ENCODE measurements around the gene ATP7B.
A peak's percentile ranks its signal among the peaks of the same experiment; 100 is the strongest.

The ATP7B gene

DNA sequence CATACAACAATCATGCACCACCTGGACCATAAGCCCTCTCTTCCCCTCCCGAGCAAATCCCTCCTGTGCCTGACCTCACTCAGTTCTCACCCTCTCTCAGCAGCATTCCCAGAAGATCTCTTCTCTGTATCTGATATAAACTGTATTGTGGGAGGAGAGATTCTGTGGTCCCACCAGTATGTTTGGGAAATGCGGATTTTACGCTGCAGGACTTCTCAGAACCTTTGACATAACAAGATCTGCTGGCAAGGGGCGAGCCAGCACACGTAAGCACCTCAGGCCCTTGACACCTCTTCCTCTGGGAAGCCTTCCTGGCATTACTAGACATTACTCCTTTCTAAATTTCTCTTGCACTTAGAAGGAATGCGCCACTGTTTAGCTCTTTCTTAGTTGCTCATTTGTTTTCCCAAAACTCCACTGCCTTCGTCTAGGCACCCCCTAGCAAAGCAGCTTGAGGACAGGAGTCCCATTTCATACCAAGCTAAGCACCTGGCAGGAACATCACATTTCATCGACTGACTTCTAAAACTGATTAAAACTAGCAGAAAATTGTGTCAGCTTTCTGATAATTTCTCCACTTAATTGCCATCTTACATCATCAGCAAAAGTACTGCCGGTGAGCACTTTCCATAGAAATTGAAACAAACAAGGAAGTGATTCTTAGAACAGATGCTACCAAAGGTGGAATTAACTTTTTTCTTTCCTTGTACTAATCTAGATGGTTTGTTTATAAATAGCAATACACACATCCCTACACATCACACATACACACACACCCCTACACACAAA lies 86.3 kb downstream of the ATP7B start:
- DNase-seq, result no peak
- no peaks in the 10 kb centered on the region for H4K20me1 ChIP-seq (ENCODE audit: insufficient read depth, low read length)
- no peaks in the 10 kb centered on the region for H3K79me2 ChIP-seq (ENCODE audit: low read length)
- no peak overlapping the region for H3K4me2 ChIP-seq (ENCODE audit: low read depth, low read length)
- H3K9me3 ChIP-seq (replicated peaks; ENCODE audit: insufficient read depth, low read length), result no peaks in the 10 kb centered on the region
- H3K9me2 ChIP-seq (replicated peaks; ENCODE audit: insufficient read depth, low read length), result no peaks in the 10 kb centered on the region
- no peak overlapping the region for H3K9ac ChIP-seq (ENCODE audit: low read length)
- no peaks in the 10 kb centered on the region for H3K36me3 ChIP-seq (replicated peaks; ENCODE audit: insufficient read depth, low read length)
- no peaks in the 10 kb centered on the region for H3K27me3 ChIP-seq (replicated peaks; ENCODE audit: insufficient read depth, low read length)
- H3K27ac ChIP-seq (ENCODE audit: low read length), result no peak overlapping the region
- no peak overlapping the region for H3K4me3 ChIP-seq (ENCODE audit: low read length)
- TF ChIP-seq EZH2 (optimal IDR thresholded peaks at IDR 0.05; ENCODE audit: low read depth, low read length) (no peak), EZH2phosphoT487 (IDR thresholded peaks at IDR 0.05; ENCODE audit: low read length) (no peak)
- TF ChIP-seq, protein P1, sequence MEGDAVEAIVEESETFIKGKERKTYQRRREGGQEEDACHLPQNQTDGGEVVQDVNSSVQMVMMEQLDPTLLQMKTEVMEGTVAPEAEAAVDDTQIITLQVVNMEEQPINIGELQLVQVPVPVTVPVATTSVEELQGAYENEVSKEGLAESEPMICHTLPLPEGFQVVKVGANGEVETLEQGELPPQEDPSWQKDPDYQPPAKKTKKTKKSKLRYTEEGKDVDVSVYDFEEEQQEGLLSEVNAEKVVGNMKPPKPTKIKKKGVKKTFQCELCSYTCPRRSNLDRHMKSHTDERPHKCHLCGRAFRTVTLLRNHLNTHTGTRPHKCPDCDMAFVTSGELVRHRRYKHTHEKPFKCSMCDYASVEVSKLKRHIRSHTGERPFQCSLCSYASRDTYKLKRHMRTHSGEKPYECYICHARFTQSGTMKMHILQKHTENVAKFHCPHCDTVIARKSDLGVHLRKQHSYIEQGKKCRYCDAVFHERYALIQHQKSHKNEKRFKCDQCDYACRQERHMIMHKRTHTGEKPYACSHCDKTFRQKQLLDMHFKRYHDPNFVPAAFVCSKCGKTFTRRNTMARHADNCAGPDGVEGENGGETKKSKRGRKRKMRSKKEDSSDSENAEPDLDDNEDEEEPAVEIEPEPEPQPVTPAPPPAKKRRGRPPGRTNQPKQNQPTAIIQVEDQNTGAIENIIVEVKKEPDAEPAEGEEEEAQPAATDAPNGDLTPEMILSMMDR (IDR thresholded peaks at IDR 0.05; ENCODE audit: low read length), result no peak
- no peaks in the 10 kb centered on the region for H3F3A ChIP-seq (ENCODE audit: insufficient read depth, low read length)
- no peak overlapping the region for H2AFZ ChIP-seq (ENCODE audit: low read length)
- no peaks in the 10 kb centered on the region for H3K4me1 ChIP-seq (ENCODE audit: low read length)

DNA sequence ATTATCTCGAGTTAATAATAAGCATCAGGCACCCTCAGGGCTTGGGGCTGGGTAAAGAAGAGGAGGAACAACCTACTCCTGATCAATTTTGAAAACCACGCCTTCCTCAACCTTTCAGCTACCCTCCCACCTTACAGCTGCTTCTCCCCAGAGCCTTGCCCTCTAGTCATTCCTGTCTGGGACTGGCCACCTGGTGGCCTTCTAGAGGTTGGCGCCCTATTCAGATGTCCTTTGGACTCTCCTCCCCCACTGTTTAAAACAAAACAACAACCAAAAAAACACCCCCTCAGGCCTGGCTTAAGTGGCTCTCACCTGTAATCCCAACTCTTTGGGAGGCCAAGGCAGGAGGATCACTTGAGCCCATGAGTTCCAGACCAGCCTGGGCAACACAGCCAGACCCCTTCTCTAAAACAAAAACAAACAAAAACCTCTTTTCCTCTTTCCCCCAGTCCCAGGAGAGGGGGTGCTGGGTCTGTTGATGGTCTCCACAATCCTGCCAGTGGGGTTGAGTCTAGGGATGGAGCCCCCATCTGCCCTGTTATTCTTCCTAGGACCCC lies 87.2 kb downstream of the ATP7B start:
- Histone ChIP-seq H3K9me3 (replicated peaks; ENCODE audit: insufficient read depth, low read length) (no peaks in the 10 kb centered on the region), H3K4me2 (ENCODE audit: low read depth, low read length) (no peak overlapping the region), H3K4me1 (ENCODE audit: low read length) (no peaks in the 10 kb centered on the region), H3K9me2 (replicated peaks; ENCODE audit: insufficient read depth, low read length) (no peaks in the 10 kb centered on the region), H3F3A (ENCODE audit: insufficient read depth, low read length) (no peaks in the 10 kb centered on the region), H3K27ac (ENCODE audit: low read length) (no peak overlapping the region), H4K20me1 (ENCODE audit: insufficient read depth, low read length) (no peaks in the 10 kb centered on the region), H3K9ac (ENCODE audit: low read length) (no peak overlapping the region), H3K36me3 (replicated peaks; ENCODE audit: insufficient read depth, low read length) (no peaks in the 10 kb centered on the region), H2AFZ (ENCODE audit: low read length) (no peak overlapping the region), H3K27me3 (replicated peaks; ENCODE audit: insufficient read depth, low read length) (no peaks in the 10 kb centered on the region), H3K4me3 (ENCODE audit: low read length) (no peak overlapping the region), H3K79me2 (ENCODE audit: low read length) (no peaks in the 10 kb centered on the region)
- TF ChIP-seq EZH2phosphoT487 (IDR thresholded peaks at IDR 0.05; ENCODE audit: low read length) (no peak), EZH2 (optimal IDR thresholded peaks at IDR 0.05; ENCODE audit: low read depth, low read length) (no peak)
- TF ChIP-seq, protein P1 (IDR thresholded peaks at IDR 0.05; ENCODE audit: low read length), result peak; percentile 18; the same call in 1 of the 2 replicates
- no peak for DNase-seq

DNA sequence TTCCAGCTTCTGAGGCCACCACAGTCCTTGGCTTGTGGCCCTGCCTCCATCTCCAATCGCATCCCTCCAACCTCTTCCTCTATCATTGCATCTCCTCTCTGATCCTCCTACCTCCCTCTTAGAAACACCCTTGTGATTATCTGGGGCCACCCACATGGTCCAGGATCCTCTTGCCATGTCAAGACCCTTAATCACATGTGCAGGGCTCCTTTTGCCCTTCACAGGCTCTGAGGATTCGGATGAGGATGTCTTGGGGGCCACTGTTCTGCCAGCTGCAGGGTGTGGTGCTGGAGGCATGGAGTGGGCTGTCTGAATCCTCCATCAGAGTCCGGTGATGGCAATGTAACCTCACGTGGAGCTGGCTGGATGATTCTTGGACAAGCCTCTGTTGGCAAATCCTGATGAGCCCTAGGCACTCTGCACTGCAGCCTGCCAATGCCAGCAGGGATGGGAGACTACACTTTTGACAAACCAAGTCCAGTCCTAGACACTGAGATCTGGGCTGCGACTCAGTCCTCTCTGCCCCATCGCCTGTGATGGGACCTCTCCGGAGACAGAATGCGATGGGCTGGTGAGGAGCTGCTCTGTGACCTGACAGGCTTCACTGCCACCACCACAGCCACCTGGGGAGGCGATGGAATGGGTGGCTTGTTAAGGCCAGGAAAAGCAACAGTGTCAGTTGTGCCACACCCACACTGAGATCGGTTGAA lies 88.3 kb downstream of the ATP7B start:
- Histone ChIP-seq H3K79me2 (ENCODE audit: low read length) (no peaks in the 10 kb centered on the region), H2AFZ (ENCODE audit: low read length) (no peak overlapping the region), H3K27ac (ENCODE audit: low read length) (no peak overlapping the region), H3K9me3 (replicated peaks; ENCODE audit: insufficient read depth, low read length) (no peaks in the 10 kb centered on the region), H3K4me3 (ENCODE audit: low read length) (no peak overlapping the region), H3K4me1 (ENCODE audit: low read length) (no peaks in the 10 kb centered on the region), H4K20me1 (ENCODE audit: insufficient read depth, low read length) (no peaks in the 10 kb centered on the region), H3K36me3 (replicated peaks; ENCODE audit: insufficient read depth, low read length) (no peaks in the 10 kb centered on the region), H3K9ac (ENCODE audit: low read length) (no peak overlapping the region), H3K27me3 (replicated peaks; ENCODE audit: insufficient read depth, low read length) (no peaks in the 10 kb centered on the region), H3K4me2 (ENCODE audit: low read depth, low read length) (no peak overlapping the region), H3F3A (ENCODE audit: insufficient read depth, low read length) (no peaks in the 10 kb centered on the region), H3K9me2 (replicated peaks; ENCODE audit: insufficient read depth, low read length) (no peaks in the 10 kb centered on the region)
- TF ChIP-seq, protein P1 (IDR thresholded peaks at IDR 0.05; ENCODE audit: low read length), result no peak
- TF ChIP-seq EZH2 (optimal IDR thresholded peaks at IDR 0.05; ENCODE audit: low read depth, low read length), result no peak
- no peak for TF ChIP-seq EZH2phosphoT487 (IDR thresholded peaks at IDR 0.05; ENCODE audit: low read length)
- no peak for DNase-seq
